OCI-LY7 (cell line): ENCODE measurements around the gene ARIH1. TPM values are rescaled to one million over a fixed set of nuclear protein-coding genes. Genes with fewer than 3 reads are reported as not detected.
"Not testable (repeated sequence)": the region's sequence is repeated elsewhere in the genome, so short reads cannot be mapped to it uniquely, and the experiment has no call there.

ENCODE experiments used
- BruUV-seq: library from RNA; stranded (reverse); fragments of 400-500 nt; replicated peaks from 2 replicates; lab custom pipeline; 2021; lab: Mats Ljungman, UMichigan
- CTCF ChIA-PET: fragments of 300-600 bp; sonication (Branson Sonifier 250); formaldehyde crosslinking; loops from one replicate; lab custom pipeline; 2022; ENCODE audit warnings: antibody characterized with exemption; ENCODE audit not compliant: unreplicated experiment; lab: Charles Lee
- POLR2A ChIA-PET: fragments of 300-600 bp; sonication (Branson Sonifier 250); formaldehyde crosslinking; loops from one replicate; lab custom pipeline; 2022; ENCODE audit warnings: antibody characterized with exemption; lab: Charles Lee
- DNase-seq: peaks from one replicate; pipeline ENCODE4 v3.0.0-alpha.2; 2015; ENCODE audit warnings: low spot score
- H2AFZ ChIP-seq: fragments of 200-600 bp; sonication (generic), shearing (Covaris generic); 2 replicates; pipeline ENCODE4 v1.6.1; 2014; ENCODE audit warnings: mild to moderate bottlenecking, antibody characterized with exemption, low read length, moderate library complexity
- H3K27ac ChIP-seq: fragments of 200-600 bp; sonication (generic); 2 replicates; pipeline ENCODE4 v1.5.1; 2014; ENCODE audit warnings: mixed run types, low read depth, mild to moderate bottlenecking, moderate library complexity, low read length, inconsistent platforms; ENCODE audit not compliant: poor library complexity, severe bottlenecking
- H3K36me3 ChIP-seq: fragments of 200-600 bp; sonication (generic); 2 replicates; pipeline ENCODE4 v1.6.1; 2014; ENCODE audit warnings: mild to moderate bottlenecking, antibody characterized with exemption, low read length, moderate library complexity, mixed read lengths; ENCODE audit not compliant: insufficient read depth
- H3K4me1 ChIP-seq: fragments of 200-600 bp; sonication (generic); 2 replicates; pipeline ENCODE4 v1.5.1; 2014; ENCODE audit warnings: mild to moderate bottlenecking, low read length; ENCODE audit not compliant: insufficient read depth, poor library complexity, severe bottlenecking
- H3K4me2 ChIP-seq: fragments of 200-600 bp; sonication (generic); 2 replicates; pipeline ENCODE4 v1.6.1; 2014; ENCODE audit warnings: mild to moderate bottlenecking, low read length
- H3K4me3 ChIP-seq: fragments of 200-600 bp; sonication (generic); 2 replicates; pipeline ENCODE4 v1.5.1; 2014; ENCODE audit warnings: mild to moderate bottlenecking, low read depth, low read length; ENCODE audit not compliant: poor library complexity, severe bottlenecking
- H3K79me2 ChIP-seq: fragments of 200-600 bp; sonication (generic); 2 replicates; pipeline ENCODE4 v1.6.1; 2016; ENCODE audit warnings: low read depth, mild to moderate bottlenecking, low read length, moderate library complexity, mixed read lengths; ENCODE audit not compliant: insufficient read depth
- H3K9me2 ChIP-seq: fragments of 200-600 bp; sonication (generic); 2 replicates; pipeline ENCODE4 v1.6.1; 2016; ENCODE audit warnings: mild to moderate bottlenecking, low read length, mixed read lengths; ENCODE audit not compliant: insufficient read depth
- H3K9me3 ChIP-seq: fragments of 200-600 bp; sonication (generic); 2 replicates; pipeline ENCODE4 v1.6.1; 2014; ENCODE audit warnings: mild to moderate bottlenecking, mixed run types, low read length, mixed read lengths
- H4K20me1 ChIP-seq: fragments of 200-600 bp; sonication (generic); 2 replicates; pipeline ENCODE4 v1.6.1; 2014; ENCODE audit warnings: mild to moderate bottlenecking, antibody characterized with exemption, low read length, moderate library complexity, mixed read lengths; ENCODE audit not compliant: insufficient read depth
- EZH2phosphoT487 ChIP-seq: fragments of 200-600 bp; sonication (generic); IDR thresholded peaks from 2 replicates; pipeline ENCODE4 v1.6.1; 2018; ENCODE audit warnings: low read depth, borderline replicate concordance, mild to moderate bottlenecking, mixed run types, antibody characterized with exemption, low read length, moderate library complexity, mixed read lengths
- intact Hi-C: fragments of 100-400 bp; cut with micrococcal nuclease; formaldehyde crosslinking; loops from one replicate; pipeline ENCODE4 v1.10.0; 2022; ENCODE audit not compliant: unreplicated experiment
- total RNA-seq, 2 experiments: library from RNA; depleted of rRNA in 1 of 2; stranded (reverse); fragments of >200 nt in 1 of 2; shearing (Covaris generic) in 1 of 2; gene quantifications; 2 replicates each; pipeline ENCODE4 v1.2.3, GENCODE V29; 2014 to 2022
- TF ChIP-seq, protein P1 (sequence below): fragments of 200-600 bp; sonication (generic); conservative IDR thresholded peaks from 2 replicates; pipeline ENCODE4 v1.5.1; 2014; ENCODE audit warnings: mild to moderate bottlenecking, antibody characterized with exemption, low read length, moderate library complexity, mixed read lengths

The ARIH1 gene
- total RNA-seq, 2 experiments from 2014 or later = 33.0 to 142 TPM

DNA sequence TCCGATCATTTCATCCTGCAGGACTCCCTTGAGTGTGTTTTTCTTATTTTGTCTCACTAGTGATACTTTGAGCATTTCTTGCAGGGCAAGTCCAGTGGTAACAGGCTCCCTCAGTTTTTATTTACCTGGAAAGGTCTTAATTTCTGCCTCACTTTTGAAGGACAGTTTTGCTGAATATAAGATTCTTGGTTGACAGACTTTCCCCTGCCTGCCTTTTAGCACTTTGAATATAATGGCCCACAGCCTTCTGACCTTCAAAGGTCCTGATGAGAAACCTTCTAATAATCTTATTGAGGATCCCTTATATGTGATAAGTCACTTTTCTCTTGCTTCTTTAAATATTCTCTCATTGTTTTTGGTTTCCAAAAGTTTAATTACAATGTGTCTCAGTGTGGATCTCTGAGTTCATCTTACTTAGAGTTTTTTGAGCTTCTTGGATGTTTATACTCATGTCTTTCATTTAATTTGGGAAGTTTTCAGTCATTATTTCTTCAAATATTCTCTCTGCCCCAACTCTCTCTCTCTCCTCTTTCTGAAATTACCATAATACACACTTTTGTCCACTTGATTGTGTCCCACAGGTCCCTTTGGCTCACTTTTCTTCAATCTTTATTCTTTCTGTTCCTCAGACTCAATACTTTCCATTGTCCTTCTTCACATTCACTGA, 36.3 kb upstream of the ARIH1 start:
- Histone ChIP-seq H3K9me3 (peaks cover 10% of the 10 kb centered on the region; the same call in 1 of the 2 replicates), H3K27ac (no peak overlapping the region), H3K4me2 (no peak overlapping the region), H3K4me1 (no peaks in the 10 kb centered on the region), H4K20me1 (no peaks in the 10 kb centered on the region), H2AFZ (no peak overlapping the region), H3K36me3 (no peaks in the 10 kb centered on the region), H3K4me3 (no peak overlapping the region), H3K79me2 (no peaks in the 10 kb centered on the region), H3K9me2 (no peaks in the 10 kb centered on the region)
- intact Hi-C loops = no loop called here
- no TSS peak for BruUV-seq
- DNase-seq = no peak
- TF ChIP-seq, protein P1, sequence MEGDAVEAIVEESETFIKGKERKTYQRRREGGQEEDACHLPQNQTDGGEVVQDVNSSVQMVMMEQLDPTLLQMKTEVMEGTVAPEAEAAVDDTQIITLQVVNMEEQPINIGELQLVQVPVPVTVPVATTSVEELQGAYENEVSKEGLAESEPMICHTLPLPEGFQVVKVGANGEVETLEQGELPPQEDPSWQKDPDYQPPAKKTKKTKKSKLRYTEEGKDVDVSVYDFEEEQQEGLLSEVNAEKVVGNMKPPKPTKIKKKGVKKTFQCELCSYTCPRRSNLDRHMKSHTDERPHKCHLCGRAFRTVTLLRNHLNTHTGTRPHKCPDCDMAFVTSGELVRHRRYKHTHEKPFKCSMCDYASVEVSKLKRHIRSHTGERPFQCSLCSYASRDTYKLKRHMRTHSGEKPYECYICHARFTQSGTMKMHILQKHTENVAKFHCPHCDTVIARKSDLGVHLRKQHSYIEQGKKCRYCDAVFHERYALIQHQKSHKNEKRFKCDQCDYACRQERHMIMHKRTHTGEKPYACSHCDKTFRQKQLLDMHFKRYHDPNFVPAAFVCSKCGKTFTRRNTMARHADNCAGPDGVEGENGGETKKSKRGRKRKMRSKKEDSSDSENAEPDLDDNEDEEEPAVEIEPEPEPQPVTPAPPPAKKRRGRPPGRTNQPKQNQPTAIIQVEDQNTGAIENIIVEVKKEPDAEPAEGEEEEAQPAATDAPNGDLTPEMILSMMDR = no peak
- TF ChIP-seq EZH2phosphoT487 = no peak
- ChIA-PET CTCF (no interaction called here), POLR2A (no interaction called here)

DNA sequence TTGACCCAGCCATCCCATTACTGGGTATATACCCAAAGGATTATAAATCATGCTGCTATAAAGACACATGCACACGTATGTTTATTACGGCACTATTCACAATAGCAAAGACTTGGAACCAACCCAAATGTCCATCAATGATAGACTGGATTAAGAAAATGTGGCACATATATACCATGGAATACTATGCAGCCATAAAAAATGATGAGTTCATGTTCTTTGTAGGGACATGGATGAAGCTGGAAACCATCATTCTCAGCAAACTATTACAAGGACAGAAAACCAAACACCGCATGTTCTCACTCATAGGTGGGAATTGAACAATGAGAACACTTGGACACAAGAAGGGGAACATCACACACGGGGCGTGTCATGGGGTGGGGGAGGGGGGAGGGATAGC, 31.3 kb upstream of the ARIH1 start:
- POLR2A ChIA-PET, BruUV-seq: not testable (repeated sequence)

DNA sequence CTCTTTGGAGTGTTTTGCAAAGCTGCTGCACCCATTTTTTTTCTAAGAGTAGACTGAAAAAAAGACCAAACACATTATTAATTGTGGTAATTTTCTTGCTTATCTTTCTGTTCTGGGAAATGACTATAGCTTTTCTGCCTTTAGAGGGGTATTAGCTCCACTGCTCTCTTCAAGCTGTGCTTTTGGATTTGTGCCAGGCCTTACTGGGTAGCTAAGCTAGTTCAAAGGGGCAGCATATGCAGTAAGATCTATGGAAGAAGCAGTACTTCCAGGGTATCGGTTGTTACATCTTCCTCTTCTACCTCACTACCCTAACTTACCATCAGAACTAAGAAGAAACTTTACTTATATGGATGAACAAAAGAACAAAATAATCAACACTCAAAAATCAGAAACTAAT, 28.7 kb upstream of the ARIH1 start:
- intact Hi-C loops = no loop called here
- Histone ChIP-seq H3K36me3 (no peaks in the 10 kb centered on the region), H3K27ac (no peak overlapping the region), H3K4me1 (no peaks in the 10 kb centered on the region), H3K9me2 (no peaks in the 10 kb centered on the region), H3K4me3 (no peak overlapping the region), H3K79me2 (no peaks in the 10 kb centered on the region), H4K20me1 (no peaks in the 10 kb centered on the region), H3K4me2 (no peak overlapping the region), H3K9me3 (no peaks in the 10 kb centered on the region), H2AFZ (no peak overlapping the region)
- DNase-seq = no peak
- TF ChIP-seq, protein P1 = no peak
- TF ChIP-seq EZH2phosphoT487 = no peak
- POLR2A ChIA-PET = no interaction called here
- CTCF ChIA-PET = no interaction called here
- BruUV-seq = no TSS peak

More for the DNA sequence above, 31.3 kb upstream of the ARIH1 start:
- H3K9me3 ChIP-seq, H3K36me3 ChIP-seq, H3K79me2 ChIP-seq, H3K4me3 ChIP-seq, H4K20me1 ChIP-seq, H3K27ac ChIP-seq, CTCF ChIA-PET, DNase-seq, H3K4me2 ChIP-seq, H3K9me2 ChIP-seq, intact Hi-C loops, H2AFZ ChIP-seq, H3K4me1 ChIP-seq: not testable (repeated sequence)
